AG20443 (cell line): ENCODE data around the gene HCN3.
A peak's percentile ranks its signal among the peaks of the same experiment; 100 is the strongest.

Source experiments
- DNase-seq: peaks from one replicate; pipeline ENCODE4 v3.0.0; 2012; ENCODE audit warnings: low spot score, mixed read lengths

The HCN3 gene

GRCh38 chr1:155254228-155254713, 23.0 kb upstream of the HCN3 start:
- DNase-seq = no peak

- peak; percentile 35 for DNase-seq
Measured at GRCh38 chr1:155254714-155255242, 22.5 kb upstream of the HCN3 start.

- DNase-seq = peak; percentile 92
Measured at GRCh38 chr1:155255243-155256007, 21.8 kb upstream of the HCN3 start, which contains the start of gene ENTREP3. ENTREP3 (minus strand) TSS chr1:155255483; CDS start chr1:155254877, 606 bp downstream.

GRCh38 chr1:155256058-155256852, 21.0 kb upstream of the HCN3 start:
- DNase-seq = no peak

GRCh38 chr1:155260276-155260675, 17.0 kb upstream of the HCN3 start:
- DNase-seq = no peak

- DNase-seq = no peak
Measured at GRCh38 chr1:155261493-155261851, 15.8 kb upstream of the HCN3 start.

GRCh38 chr1:155261852-155262673, 15.2 kb upstream of the HCN3 start, which contains the start of gene SCAMP3:
SCAMP3 (minus strand) TSS chr1:155262360; CDS start chr1:155262151, 209 bp downstream.
- peak; percentile 98 for DNase-seq

GRCh38 chr1:155263067-155263466, 14.2 kb upstream of the HCN3 start:
- no peak for DNase-seq

GRCh38 chr1:155266553-155266952, 10.7 kb upstream of the HCN3 start:
- no peak for DNase-seq

- DNase-seq = no peak
Measured at GRCh38 chr1:155267373-155267772, 9.9 kb upstream of the HCN3 start.

- no peak for DNase-seq
Measured at GRCh38 chr1:155268630-155269029, 8.6 kb upstream of the HCN3 start.

GRCh38 chr1:155269381-155269780, 7.9 kb upstream of the HCN3 start:
- no peak for DNase-seq

GRCh38 chr1:155272466-155273342, 4.6 kb upstream of the HCN3 start:
- peak; percentile 55 for DNase-seq

- peak; percentile 97 for DNase-seq
Measured at GRCh38 chr1:155273343-155274245, 3.7 kb upstream of the HCN3 start, which contains the start of gene CLK2. CLK2 (minus strand) TSS chr1:155273504; CDS start chr1:155270977, 2,527 bp downstream.

- DNase-seq = peak; percentile 55
Measured at GRCh38 chr1:155277902-155278688, 832 bp downstream of the HCN3 start.

- no peak for DNase-seq
Measured at GRCh38 chr1:155278689-155279160, 1.5 kb downstream of the HCN3 start.

GRCh38 chr1:155279268-155279667, 2.0 kb downstream of the HCN3 start:
- DNase-seq = no peak

GRCh38 chr1:155282488-155283091, 5.3 kb downstream of the HCN3 start:
- DNase-seq = no peak
